Dermis blood vessel endothelial cell (primary cell): ENCODE measurements around the gene CC2D2B. TPM values are rescaled to one million over a fixed set of nuclear protein-coding genes. Genes with fewer than 3 reads are reported as not detected.
"Not testable (repeated sequence)": the region's sequence is repeated elsewhere in the genome, so short reads cannot be mapped to it uniquely, and the experiment has no call there.

ENCODE experiments used
- DNase-seq: peaks from one replicate; pipeline ENCODE4 v3.0.0; 2010
- total RNA-seq: library from RNA; depleted of rRNA; stranded (reverse); fragments of >200 nt; gene quantifications from 2 replicates; pipeline ENCODE4 v1.2.3, GENCODE V29; 2014

CC2D2B gene
- total RNA-seq, 1 donor from 2014 or later = 1.2 TPM

DNA sequence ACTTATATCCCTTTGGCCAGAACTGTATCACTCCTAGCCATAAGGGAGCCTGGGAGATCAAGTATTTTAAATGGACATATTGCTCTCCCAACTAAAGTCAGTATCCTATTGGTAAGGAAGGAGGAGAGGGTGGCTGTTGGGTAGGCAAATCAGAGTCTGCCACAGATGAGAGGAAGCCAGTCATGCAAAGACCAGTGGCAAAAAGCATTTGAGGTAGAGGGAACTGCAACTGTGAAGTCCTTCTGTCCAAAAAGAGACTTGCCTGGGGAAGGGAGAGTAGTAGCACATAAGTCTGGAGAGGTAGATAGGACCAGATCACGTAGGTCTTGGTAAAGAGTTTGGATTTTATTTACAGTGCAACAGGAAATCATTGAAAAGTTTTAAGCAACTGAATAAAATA, 126.8 kb downstream of the CC2D2B start:
- no peak for DNase-seq

DNA sequence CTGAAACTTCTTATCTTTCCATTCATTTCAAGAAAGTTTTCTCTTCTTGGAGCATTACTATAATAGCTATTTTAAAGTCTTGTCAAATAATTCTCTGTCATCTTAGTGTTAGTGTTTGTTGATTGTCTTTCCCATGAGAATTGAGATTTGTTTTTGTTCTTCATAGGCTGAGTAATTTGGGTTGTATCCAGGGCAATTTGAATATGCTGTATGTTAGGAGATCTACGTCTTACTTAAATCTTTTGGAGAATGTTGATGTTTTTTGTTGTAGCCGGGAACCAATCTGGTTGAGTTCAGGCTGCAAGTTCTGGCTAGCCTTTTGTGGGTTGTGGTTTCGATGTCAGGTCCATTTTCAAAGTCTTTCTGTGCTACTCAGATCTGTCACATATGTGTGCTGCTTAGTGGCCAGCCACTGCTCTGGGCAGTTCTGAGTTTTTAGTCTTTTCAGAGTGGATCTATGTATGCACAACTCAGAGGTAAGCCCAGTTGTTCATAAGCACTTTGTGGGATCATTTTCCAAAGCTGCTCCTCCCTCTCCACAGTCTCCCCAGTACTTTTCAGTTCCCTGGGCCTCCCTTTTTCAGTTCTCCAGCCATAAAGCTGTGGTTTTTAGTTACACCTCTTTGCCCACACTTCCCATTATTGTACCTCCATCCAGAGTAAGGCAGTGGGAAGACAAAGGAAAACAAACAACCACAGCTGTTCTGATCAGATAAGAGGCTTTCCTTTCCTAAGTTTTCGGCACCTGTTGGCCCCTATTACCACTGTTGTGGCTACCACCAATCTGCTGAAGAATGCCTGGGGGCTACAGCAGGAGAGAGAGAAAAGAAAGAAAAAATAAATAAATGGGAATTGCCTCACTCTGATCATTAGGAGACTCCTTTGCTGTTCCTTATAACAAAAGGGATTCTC, 131.0 kb downstream of the CC2D2B start:
- peak; percentile 65 for DNase-seq

DNA sequence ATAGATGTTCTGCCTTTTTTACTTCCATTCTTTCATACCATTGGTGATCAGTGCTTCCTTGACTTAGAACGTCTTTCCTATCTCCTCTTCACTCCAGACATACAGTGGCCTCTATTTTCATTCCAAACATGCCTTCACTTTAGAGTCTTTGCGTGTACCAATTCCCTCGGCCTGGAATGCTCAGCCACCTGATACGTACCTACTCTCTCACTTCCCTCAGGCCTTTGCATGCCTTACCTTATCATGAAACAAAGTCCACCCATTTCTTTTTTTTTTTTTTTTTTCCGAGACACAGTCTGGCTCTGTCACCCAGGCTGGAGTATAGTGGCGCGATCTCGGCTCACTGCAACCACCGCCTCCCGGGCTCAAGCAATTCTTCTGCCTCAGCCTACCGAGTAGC, 133.4 kb downstream of the CC2D2B start:
- DNase-seq = no peak

DNA sequence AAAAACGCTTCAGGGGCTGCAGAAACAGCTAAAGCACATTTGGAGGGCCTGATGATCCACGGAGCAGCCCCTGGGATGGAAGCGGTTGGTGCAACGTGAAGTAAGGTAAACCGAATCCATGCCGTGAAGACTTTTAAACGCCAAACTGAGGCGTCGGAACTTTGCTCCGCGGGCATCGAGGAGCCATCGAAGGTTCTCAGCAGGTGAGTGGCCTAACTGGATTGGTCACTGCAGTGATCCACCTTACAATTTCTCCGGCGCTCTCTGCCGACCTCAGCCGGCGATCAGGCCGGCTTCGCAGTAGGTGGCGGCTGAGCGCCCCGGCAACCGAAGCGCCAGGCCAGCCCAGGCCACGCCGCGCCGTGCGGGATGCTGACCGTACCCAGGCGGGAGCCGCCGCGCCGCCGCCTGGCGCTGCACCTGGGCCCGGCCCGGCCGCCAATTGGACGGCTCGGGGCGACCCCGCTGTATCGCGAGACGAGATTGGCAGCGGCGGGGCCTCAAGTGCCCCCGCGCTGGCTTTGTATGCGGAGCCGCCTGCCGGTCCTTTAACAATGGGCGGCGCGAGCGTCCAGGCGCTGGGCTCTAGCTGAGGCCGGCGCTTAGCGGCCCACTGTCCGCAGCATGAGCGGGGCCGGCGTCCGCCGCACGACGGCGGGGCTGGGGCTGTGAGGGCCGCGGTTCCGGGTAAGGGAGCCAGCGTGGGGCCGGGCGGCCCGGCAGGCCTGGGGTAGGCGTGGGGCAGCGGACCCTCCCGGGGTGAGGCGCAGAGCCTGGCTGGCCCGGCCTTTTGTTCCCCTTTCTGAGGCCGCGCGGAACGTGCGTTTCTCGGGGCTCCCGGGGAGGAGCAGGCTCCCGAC, 135.5 kb downstream of the CC2D2B start, which contains the start of gene CCNJ:
TSS of gene CCNJ (plus strand) at position 551 of the 860 bp plus-strand sequence. CDS start 811 bp downstream, outside the sequence.
- peak; percentile 95 for DNase-seq

DNA sequence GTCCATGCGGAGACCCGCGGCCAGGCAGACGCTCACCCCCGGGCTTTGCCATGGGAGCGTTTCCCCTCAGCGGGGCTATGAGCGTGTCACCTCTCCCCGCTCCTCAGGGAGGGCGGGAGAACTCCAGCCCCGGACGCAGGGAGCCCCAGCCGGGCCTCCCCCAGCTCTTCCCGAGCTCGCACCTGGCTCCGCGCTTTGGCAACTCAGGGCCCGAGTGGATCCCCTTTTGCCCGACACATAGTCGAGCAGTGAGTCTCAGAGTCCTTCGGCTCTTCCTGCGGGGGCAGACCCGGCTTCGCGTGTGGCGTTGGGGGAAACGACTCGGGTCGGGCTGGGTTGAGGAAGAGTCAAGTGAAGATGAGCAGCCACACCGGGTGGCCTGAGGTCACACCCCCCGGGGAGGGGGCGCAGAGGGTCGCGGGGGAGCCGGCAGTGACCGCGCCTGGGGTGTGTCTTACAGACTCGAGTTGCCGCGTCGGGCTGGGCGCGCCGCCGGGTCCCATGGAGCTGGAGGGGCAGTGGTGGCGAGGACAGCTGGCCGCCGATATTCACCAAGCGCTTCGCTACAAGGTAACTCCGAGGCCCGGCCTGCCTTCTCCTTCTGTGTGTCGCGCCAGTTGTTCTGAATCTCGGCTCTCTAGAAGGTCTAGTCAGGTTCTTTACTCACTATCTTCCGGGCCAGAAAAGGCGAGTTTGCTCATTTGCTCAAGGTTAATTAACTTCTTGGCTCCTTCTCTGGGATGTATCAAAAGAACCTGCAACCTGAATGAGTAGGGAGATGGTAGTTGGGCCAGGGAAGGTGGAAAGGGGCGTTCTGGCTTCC, 136.3 kb downstream of the CC2D2B start:
- peak; percentile 54 for DNase-seq

DNA sequence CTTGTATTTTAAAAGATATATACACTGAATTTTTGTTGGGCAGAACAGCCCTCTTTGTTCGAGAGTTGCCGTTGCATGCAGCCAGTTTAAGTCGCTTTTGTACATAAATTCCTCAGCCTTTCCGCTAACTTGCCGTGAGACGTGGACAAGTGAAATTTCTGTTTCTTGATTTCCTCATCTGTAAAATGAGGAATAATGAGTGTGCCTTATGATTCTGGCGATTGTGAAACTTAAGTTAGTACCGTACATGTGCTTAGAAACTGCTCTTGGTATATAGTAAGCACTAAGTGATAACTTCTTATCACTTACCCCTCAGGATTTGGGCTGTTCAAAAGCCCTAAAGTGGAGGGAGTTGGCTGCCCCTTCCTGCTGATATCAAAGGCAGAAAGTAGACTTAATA, 137.0 kb downstream of the CC2D2B start:
- peak; percentile 47 for DNase-seq

DNA sequence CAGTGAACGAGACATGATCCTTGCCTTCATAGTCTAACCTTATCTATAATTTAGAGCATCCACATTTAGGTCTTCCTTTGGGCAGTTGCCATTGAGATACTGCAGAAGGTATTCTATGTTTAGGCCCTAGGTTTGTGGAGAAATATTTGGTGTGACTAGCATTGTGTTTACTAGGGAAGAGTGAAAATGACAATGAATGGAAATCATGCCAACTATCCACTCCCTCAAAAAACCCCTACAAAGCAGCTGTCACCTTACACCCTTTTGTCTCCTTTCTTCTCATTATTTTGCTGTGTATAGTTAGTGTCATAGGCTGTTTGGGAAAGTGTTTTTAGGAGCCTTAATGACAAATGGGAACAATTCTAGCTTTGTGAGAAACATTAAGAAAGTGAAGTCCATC, 138.8 kb downstream of the CC2D2B start:
- no peak for DNase-seq

DNA sequence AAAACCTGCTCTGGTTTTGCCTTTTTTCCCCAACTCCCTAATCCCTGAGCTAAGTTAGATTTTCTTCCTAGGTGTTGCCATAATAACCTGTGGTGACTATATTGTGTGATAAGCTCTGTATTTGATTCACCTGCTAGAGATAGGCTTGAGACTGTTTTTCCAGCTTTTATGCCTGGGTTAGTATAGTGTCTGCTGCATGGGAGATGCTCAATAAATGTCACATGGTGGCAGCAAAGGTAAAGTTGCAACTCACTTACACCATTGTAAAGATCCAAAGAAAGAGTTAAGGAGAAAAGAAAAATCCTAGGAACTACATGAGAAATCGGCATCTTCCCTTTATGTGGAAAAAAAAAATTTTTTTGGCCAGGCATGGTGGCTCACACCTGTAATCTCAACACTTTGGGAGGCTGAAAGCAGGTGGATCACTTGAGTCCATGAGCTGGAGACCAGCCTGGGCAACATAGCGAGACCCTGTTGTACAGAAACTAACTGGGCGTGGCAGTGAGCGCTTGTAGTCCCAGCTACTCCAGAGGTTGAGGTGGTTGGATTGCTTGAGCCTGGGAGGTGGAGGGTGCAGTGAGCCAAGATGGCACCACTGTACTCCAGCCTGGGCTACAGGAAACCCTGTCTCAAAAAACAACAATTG, 139.4 kb downstream of the CC2D2B start:
- peak; percentile 52 for DNase-seq

GRCh38 chr10:96047925-96048324, 140.2 kb downstream of the CC2D2B start:
- DNase-seq = not testable (repeated sequence)

DNA sequence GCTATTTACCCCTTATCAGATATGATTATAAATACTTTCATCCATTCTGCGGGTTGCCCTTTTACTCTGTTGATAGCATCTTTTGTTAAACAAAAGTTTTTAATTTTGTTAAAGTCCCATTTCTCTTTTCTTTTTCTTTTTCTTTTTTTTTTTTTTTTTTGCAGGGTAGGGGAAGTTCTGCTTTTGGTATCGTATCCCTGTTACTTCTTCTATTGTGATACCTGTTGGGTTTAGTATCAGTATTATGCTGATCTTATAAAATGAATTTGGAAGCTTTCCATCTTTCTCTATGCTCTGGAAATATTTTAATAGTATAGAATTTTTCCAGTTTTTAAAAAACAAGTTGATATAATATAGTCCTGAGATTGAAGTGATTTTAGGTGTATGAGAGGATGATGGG, 141.6 kb downstream of the CC2D2B start:
- DNase-seq = no peak

- DNase-seq = peak; percentile 84
Measured at GRCh38 chr10:96053985-96054384, 146.2 kb downstream of the CC2D2B start.

GRCh38 chr10:96056787-96057186, 149.0 kb downstream of the CC2D2B start:
- DNase-seq = no peak

DNA sequence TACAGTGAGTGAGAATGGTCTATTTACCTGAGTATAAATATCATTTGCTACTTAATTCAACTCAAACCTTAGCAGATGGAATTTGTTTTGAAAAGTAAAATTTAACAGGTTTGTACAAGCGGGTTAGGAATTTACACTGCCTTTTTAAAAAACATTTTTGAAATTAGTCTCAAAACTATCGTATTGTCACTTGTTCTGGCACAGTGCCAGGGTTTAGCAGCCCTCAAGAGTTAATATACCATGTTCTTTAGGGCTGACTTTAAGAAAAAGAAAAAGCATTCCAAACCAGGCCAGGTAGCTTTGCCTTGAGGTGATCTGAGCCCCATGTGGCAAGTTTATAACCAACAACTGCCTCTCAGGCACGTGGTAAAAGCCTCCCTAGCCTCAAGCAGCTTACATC, 153.5 kb downstream of the CC2D2B start:
- no peak for DNase-seq

GRCh38 chr10:96072674-96073073, 164.9 kb downstream of the CC2D2B start:
- DNase-seq = peak; percentile 89

DNA sequence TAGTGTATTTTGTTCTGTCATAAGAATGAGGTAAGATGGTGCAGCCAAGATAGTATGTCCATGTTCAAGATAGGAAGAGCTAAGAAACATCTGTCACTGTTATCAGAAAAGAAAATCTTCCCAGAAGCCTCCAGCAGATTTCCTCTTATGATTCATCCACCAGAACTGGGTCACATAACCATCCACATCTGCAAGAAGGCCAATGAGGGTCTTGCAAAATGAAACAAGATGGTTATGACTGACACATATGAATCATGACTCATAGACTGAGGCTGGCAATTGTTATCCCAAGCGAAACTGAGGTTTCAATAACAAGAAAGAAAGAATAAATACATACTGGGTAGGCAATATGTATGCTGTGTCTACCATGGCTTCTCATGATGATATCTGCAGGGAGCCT, 165.9 kb downstream of the CC2D2B start:
- peak; percentile 75 for DNase-seq

DNA sequence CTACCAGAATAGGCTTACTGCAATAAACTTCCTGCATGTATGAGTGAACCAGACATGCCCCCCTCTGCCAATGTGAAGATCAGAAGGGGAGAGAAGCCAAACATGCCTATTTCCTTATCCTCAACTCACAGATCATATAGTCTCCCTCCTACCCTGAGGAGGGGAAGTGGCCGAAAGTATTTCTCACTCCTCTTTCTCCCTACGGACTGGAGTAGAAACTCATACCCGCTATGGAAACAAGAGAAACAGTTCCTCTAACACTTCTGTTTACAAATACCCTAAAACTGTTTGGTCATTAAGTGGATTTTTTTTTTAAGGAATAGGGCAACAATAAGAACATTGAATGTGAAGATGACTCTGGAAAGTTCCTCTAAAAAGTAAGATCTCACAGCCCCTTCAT, 167.0 kb downstream of the CC2D2B start:
- DNase-seq = no peak

GRCh38 chr10:96075977-96076376, 168.2 kb downstream of the CC2D2B start:
- no peak for DNase-seq

DNA sequence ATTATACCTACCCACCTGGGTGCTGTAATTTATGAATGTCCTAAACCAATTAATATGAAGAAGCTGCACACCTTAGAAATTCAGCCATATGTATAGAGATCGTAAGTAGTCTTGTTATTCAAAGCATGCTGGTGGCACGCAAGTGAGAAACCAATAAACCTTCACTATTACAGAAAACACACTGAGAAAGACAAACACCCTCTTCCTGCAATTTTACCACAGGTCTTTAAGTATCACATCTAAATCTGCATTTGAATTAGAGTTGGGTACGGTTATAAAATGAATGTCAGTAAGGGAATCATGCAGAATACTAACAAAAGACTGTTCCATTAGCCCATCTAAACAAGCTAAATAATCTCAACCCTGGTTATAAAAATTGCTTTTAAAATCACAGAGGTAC, 169.4 kb downstream of the CC2D2B start:
- no peak for DNase-seq

GRCh38 chr10:96082153-96082552, 174.4 kb downstream of the CC2D2B start:
- no peak for DNase-seq
